ENCODE data around the gene USP17L20. TPM values are rescaled to one million over a fixed set of nuclear protein-coding genes. Genes with fewer than 3 reads are reported as not detected.
A peak's percentile ranks its signal among the peaks of the same experiment; 100 is the strongest.
"Not testable (repeated sequence)": the region's sequence is repeated elsewhere in the genome, so short reads cannot be mapped to it uniquely, and the experiment has no call there.

Gene USP17L20
- total and polyA plus RNA-seq, 4 experiments from 2014 or later: not detected

- H3K27me3 Mint-ChIP-seq; intact Hi-C loops (cut with micrococcal nuclease); H3K27ac Mint-ChIP-seq; H3K4me1 Mint-ChIP-seq; CTCF ChIA-PET (ENCODE audit: partially characterized antibody); H3K9me3 ChIP-seq (ENCODE audit: control insufficient read depth in 1 of 2, low read length in 2 of 2); POLR2A ChIA-PET (ENCODE audit: partially characterized antibody); H3K36me3 Mint-ChIP-seq; H3K4me3 ChIP-seq (ENCODE audit: low read length in 2 of 2); H3K36me3 ChIP-seq (ENCODE audit: insufficient read depth, low read length); H3K27me3 ChIP-seq (ENCODE audit: insufficient read depth, low read length); H3K4me3 Mint-ChIP-seq; H3K9me3 Mint-ChIP-seq; H3K4me1 ChIP-seq (ENCODE audit: insufficient read depth, low read length); H3K27ac ChIP-seq (ENCODE audit: low read depth, low read length): not testable (repeated sequence)
- DNase-seq: peak in 2 of 5 donors; percentile 6 to 41
Measured at GRCh38 chr4:9271719-9272118, 13.8 kb downstream of the USP17L20 start.

Other genes with a start within 250 kb of the USP17L20 start
- not detected for gene FAM90A26, start 87.7 kb upstream of the USP17L20 start, total RNA-seq
- not detected for gene FAM90A26, start 87.7 kb upstream of the USP17L20 start, polyA plus RNA-seq
- not detected for gene USP17L10, start 47.5 kb upstream of the USP17L20 start, total RNA-seq
- gene USP17L10, start 47.5 kb upstream of the USP17L20 start, polyA plus RNA-seq: not detected
- gene USP17L11, start 42.7 kb upstream of the USP17L20 start, total RNA-seq: not detected
- not detected for gene USP17L11, start 42.7 kb upstream of the USP17L20 start, polyA plus RNA-seq
- not detected for gene USP17L12, start 38.0 kb upstream of the USP17L20 start, total RNA-seq
- gene USP17L12, start 38.0 kb upstream of the USP17L20 start, polyA plus RNA-seq: not detected
- not detected for gene USP17L13, start 33.2 kb upstream of the USP17L20 start, total RNA-seq
- gene USP17L13, start 33.2 kb upstream of the USP17L20 start, polyA plus RNA-seq: not detected
- not detected for gene USP17L15, start 23.7 kb upstream of the USP17L20 start, total RNA-seq
- not detected for gene USP17L15, start 23.7 kb upstream of the USP17L20 start, polyA plus RNA-seq
- gene USP17L17, start 14.2 kb upstream of the USP17L20 start, total RNA-seq: not detected
- not detected for gene USP17L17, start 14.2 kb upstream of the USP17L20 start, polyA plus RNA-seq
- not detected for gene USP17L18, start 9.5 kb upstream of the USP17L20 start, total RNA-seq
- gene USP17L18, start 9.5 kb upstream of the USP17L20 start, polyA plus RNA-seq: not detected
- not detected for gene USP17L19, start 4.7 kb upstream of the USP17L20 start, total RNA-seq
- gene USP17L19, start 4.7 kb upstream of the USP17L20 start, polyA plus RNA-seq: not detected
- not detected for gene USP17L21, start 4.7 kb downstream of the USP17L20 start, total RNA-seq
- not detected for gene USP17L21, start 4.7 kb downstream of the USP17L20 start, polyA plus RNA-seq
- not detected for gene USP17L22, start 9.5 kb downstream of the USP17L20 start, total RNA-seq
- not detected for gene USP17L22, start 9.5 kb downstream of the USP17L20 start, polyA plus RNA-seq
- not detected for gene USP17L24, start 67.0 kb downstream of the USP17L20 start, total RNA-seq
- not detected for gene USP17L24, start 67.0 kb downstream of the USP17L20 start, polyA plus RNA-seq
- not detected for gene USP17L25, start 71.8 kb downstream of the USP17L20 start, total RNA-seq
- not detected for gene USP17L25, start 71.8 kb downstream of the USP17L20 start, polyA plus RNA-seq
- gene USP17L26, start 76.5 kb downstream of the USP17L20 start, total RNA-seq: not detected
- not detected for gene USP17L26, start 76.5 kb downstream of the USP17L20 start, polyA plus RNA-seq
- gene USP17L5, start 81.3 kb downstream of the USP17L20 start, total RNA-seq: not detected
- gene USP17L5, start 81.3 kb downstream of the USP17L20 start, polyA plus RNA-seq: not detected
- gene USP17L27, start 86.0 kb downstream of the USP17L20 start, total RNA-seq: not detected
- not detected for gene USP17L27, start 86.0 kb downstream of the USP17L20 start, polyA plus RNA-seq
- not detected for gene USP17L28, start 90.8 kb downstream of the USP17L20 start, total RNA-seq
- not detected for gene USP17L28, start 90.8 kb downstream of the USP17L20 start, polyA plus RNA-seq
- gene USP17L29, start 95.5 kb downstream of the USP17L20 start, total RNA-seq: not detected
- not detected for gene USP17L29, start 95.5 kb downstream of the USP17L20 start, polyA plus RNA-seq
- gene USP17L30, start 105.0 kb downstream of the USP17L20 start, total RNA-seq: not detected
- gene USP17L30, start 105.0 kb downstream of the USP17L20 start, polyA plus RNA-seq: not detected
- gene DEFB131A, start 186.3 kb downstream of the USP17L20 start, total RNA-seq: not detected
- gene DEFB131A, start 186.3 kb downstream of the USP17L20 start, polyA plus RNA-seq: not detected

All from CD4-positive, alpha-beta memory T cell (primary cell).